A204.1 (cell line): ENCODE measurements around the gene GFOD1.

ENCODE experiments used
- FAIRE-seq: peaks from 2 replicates; lab custom pipeline; 2012; peaks lifted over from hg19 to GRCh38; lab: Jason Lieb, UNC

The GFOD1 gene

GRCh38 chr6:13422681-13423221 lies 64.6 kb downstream of the GFOD1 start:
- no peak for FAIRE-seq

DNA sequence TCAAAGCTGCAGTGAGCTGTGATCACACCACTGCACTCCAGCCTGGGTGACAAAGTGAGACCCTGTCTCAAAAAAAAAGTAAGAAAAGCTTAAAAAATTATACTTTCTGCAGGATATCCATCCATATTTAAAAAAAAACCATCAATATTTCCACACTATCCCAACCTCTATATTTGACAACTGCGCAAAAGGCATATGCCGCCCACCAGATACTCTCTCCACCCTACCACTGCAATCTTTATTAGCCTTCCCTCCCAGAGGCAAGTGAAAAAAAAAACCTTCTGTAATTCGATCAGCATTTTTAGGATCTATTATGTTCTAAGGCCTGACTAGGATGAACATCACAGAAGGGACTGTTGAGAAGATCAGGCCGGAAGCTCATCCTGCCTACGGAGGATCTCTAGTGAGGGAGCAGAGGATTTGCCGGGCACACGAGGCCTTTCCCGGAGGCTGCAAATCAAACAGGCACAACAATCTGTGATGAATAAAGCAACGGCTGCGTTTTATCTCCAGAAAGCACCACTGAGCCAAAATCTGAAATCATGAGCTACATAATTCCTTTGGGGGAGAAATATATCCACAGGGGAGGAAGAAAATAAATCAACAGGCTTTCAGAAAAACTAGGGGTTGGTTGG lies 65.9 kb downstream of the GFOD1 start:
- FAIRE-seq, result no peak

DNA sequence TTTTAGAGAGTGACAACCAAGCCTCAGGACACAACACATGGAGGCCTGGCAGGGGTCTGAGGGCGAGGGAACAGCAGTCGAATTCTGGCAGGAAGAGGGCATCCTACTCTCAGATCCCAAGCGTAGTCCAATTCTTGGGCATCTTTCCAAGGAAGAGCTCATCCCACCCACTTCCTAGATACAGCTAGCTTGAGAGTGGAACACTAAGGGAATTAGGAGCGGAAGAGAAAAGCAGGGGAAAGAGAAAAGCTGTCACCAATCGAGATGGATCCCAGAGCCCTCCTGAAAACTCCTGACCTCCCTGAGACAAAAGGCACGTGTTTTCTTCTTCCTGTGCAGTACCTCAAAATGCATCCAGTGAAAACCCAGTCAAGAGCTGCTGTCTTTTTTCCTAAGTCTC lies 67.1 kb downstream of the GFOD1 start:
- FAIRE-seq, result no peak

GRCh38 chr6:13419422-13420195 lies 67.8 kb downstream of the GFOD1 start:
- FAIRE-seq, result no peak

GRCh38 chr6:13418844-13419243 lies 68.6 kb downstream of the GFOD1 start:
- no peak for FAIRE-seq

GRCh38 chr6:13417954-13418353 lies 69.4 kb downstream of the GFOD1 start:
- FAIRE-seq, result no peak

DNA sequence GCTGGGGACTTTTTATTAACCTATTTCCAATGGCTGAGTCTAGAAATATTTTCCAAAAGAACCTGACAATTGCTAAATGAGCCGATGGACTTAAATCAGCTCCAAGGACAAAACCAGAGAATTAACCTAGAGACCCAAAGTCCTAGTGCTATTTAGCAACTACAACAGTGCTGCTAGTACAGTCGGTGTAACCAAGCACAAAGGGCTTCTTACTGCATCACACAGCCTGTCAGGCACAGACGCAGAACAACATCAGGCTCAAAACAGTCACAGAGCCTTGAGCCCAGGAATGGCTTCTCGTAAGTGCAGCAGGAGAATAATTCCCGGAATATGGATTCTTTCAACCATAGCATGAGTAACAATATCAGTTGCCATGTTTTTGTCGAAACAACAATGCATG lies 70.0 kb downstream of the GFOD1 start:
- FAIRE-seq, result no peak

DNA sequence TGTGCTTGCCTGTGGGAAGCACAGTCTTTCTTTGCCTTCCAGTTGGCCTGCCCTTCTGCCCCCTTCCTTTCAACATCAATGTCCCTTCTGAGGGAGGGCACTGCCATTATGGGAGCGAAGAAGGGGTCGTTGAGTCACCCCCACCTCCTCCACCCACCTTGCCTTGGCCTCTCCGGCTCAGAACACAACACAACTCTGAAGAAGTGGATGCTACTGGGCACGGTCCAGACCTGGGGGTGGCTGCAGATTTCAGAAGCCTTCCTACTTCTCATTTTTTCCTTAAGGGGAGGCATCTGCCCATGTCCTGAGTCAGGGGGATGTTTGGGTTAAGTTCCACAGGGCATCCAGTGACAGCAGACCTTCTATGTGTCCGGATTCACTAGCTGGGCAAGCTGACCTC lies 72.1 kb downstream of the GFOD1 start:
- no peak for FAIRE-seq

DNA sequence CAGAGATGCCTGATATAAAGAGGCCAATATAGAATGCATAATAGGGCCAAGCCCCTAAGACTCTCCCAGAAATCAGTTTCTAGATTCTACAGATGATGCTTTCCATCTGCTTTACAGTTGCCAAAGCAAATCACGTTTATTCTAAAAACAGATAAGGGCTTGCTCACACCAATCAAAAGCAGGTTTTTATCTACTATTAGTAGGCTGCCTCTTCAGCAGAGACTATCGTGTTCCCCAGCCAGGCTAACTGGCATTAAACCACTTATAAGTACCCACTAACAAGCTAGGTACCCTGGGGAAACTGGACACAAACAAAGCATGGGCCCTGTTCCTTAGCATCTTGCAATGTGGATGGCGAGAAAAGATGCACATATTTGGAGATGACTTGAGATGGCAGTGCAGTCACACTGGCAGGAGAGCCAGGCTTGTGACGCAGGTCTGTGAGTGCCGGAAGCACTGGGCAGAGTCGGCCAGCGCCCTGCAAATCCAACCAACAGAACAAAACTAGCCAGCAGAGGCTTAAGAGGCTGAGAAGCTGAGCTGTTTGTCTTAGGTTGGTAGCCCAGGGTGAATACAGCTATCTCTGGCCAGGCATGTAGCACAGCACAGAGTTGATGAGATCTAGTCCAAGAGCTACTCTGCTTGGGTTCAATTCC lies 73.4 kb downstream of the GFOD1 start:
- FAIRE-seq, result no peak

GRCh38 chr6:13413466-13413862 lies 73.9 kb downstream of the GFOD1 start:
- FAIRE-seq, result no peak

- FAIRE-seq, result no peak
These were observed 74.5 kb downstream of the GFOD1 start for GRCh38 chr6:13412639-13413465.

DNA sequence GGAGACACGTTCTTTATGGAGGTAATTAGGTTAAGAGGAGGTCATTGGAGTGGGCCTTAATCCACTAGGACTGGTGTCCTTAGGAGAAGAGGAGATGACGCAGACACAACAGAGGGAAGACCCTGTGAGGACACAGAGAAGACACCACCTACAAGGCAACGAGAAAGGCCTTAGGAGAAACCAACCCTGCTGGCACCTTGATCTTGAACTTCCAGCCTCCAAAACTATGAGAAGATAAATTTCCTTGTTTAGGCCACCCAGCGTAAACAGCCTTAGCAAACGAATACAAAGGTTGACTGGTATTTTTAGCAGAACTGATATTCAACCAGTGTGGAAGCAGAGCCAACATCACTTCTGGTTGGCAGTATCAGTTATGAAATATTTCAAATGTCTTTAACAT lies 75.2 kb downstream of the GFOD1 start:
- no peak for FAIRE-seq

DNA sequence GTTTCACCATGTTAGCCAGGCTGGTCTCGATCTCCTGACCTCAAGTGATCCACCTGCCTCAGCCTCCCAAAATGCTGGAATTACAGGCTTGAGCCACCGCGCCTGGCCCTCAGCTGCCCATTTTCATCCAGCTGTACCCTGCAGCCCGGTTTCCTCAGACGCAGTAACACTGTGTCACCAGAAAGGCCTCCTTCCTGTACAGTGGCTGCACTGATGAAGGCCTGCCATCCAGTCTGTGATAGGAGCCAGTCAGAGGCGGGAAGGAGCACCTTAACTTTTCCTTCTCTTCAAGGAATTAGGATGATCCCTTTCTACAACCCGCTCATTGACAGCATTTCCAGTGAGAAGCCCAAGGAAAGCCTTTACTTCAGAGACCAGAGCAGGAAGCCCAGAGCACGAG lies 75.9 kb downstream of the GFOD1 start:
- FAIRE-seq, result no peak

- FAIRE-seq, result no peak
These were observed 77.4 kb downstream of the GFOD1 start for GRCh38 chr6:13409991-13410390.

DNA sequence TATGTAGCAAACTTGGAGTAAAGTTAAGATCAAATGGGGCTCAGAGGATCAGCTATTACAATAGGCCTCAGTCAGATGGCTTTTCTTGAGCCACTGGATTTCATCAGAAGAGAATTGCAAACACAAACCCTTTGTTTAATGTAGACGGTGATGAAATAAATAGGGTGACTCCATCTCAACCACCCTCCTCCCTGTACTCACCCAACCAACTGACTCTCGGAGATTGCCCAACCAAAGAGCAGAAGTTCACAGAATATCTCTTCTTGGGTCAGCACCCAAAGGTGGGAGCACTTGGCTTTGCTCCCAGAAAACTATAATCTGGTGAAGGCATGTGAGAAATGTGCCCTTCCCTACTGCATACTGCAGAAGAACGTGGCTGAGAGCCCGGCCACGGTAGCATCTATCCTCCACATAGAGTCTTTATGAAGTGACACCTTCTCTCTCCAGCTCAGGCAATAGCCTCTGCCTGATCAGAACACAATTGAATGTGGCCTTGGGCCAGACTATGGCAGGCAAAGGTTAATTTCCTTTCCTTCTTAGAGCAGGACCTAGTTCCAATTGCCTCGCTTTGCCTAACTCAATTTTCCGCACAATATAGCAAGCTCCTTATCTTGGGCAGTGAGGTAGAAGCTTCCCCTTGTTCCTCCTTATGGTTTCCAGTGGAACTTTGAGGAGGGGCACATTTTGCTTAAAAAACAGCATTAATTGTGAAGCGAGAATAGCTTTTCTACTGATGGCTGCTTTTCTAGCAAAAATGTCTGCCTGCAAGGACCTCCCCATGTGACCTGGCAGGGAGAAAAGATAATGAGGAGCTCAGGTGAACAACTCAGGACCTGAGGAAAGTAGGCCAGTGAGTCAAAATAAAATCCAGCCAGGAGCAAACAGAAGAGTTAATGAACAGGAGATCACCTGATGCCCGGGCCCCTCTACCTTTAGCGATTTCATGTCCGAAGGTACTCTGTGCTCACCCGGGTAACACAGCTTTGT lies 79.4 kb downstream of the GFOD1 start:
- no peak for FAIRE-seq

GRCh38 chr6:13407368-13407708 lies 80.1 kb downstream of the GFOD1 start:
- no peak for FAIRE-seq

- no peak for FAIRE-seq
These were observed 80.6 kb downstream of the GFOD1 start for GRCh38 chr6:13406781-13407180.

- FAIRE-seq, result no peak
These were observed 81.4 kb downstream of the GFOD1 start for GRCh38 chr6:13405961-13406477.

DNA sequence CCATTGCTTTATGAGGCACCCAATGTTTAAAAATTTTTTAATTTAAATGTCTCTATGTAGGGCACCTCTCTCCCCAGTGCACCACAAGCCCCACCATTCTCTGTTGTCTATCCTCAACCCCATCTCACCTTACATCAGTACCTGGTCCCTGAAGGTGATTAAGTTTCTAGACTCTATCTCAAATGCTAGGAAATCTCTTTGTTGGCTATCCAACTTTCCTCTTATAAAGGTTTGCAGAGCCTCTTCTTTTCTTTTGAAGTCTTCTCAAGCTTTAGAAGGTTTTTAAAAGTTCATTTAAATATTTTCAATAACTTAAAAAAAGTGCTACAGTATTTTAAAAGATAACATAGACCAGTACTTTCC lies 82.5 kb downstream of the GFOD1 start:
- FAIRE-seq, result no peak

DNA sequence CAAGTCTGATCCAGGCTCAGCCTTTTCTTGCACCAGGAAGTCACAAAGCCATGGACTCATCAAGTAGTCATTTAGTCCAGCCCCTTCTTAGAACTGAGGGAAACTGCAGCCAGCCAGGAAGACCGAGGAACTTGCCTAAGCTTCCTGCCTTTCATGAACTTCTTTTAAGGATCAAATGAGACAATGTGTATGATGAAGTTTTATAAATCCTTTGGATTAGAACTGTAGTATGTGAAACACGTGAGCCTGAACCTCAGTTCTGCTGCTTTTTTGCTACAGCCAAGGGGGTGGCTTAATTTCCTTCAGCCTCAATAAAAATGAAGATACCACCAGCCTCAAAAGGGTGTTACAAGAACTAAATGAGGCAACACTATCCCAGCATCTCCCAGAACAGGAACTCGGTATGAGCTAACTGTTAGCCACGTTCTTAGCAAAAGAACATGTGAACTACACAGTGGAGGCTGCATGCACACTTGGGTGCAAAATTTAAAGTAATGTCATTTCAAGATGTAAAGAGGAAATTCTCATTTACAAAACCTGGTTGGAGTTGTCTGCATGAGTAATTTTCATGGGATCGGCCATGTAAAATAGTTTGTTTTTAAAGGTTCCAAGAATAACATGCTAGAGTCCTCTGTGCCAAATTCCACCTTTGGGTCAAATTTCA lies 83.0 kb downstream of the GFOD1 start:
- FAIRE-seq, result no peak

- FAIRE-seq, result no peak
These were observed 84.7 kb downstream of the GFOD1 start for GRCh38 chr6:13402711-13403110.
